Testis (tissue), 3 donors: ENCODE results near the gene SFMBT2. TPM values are rescaled to one million over a fixed set of nuclear protein-coding genes. Genes with fewer than 3 reads are reported as not detected.

Experiments used
- DNase-seq: peaks from one replicate; pipeline ENCODE4 v3.0.0-alpha.2; 2019
- H3K27ac ChIP-seq, 2 donors: fragments of 200-600 bp; sonication (generic); one replicate each; pipeline ENCODE4 v1.5.1; 2019
- H3K27me3 ChIP-seq: fragments of 200-600 bp; sonication (generic); one replicate; pipeline ENCODE4 v1.5.1; 2019
- H3K36me3 ChIP-seq: fragments of 200-600 bp; sonication (generic); one replicate; pipeline ENCODE4 v1.5.1; 2017; ENCODE audit warnings: low read depth; ENCODE audit errors: missing control alignments
- H3K4me1 ChIP-seq: fragments of 200-600 bp; sonication (generic); one replicate; pipeline ENCODE4 v1.5.1; 2019
- H3K4me3 ChIP-seq, 2 donors: fragments of 200-600 bp; sonication (generic); one replicate each; pipeline ENCODE4 v1.5.1; 2017 to 2019
- H3K9me3 ChIP-seq: fragments of 200-600 bp; sonication (generic); one replicate; pipeline ENCODE4 v1.5.1; 2017
- POLR2A ChIP-seq: fragments of 450-650 bp; IDR thresholded peaks from one replicate; pipeline ENCODE4 v1.6.1; 2017; ENCODE audit warnings: antibody characterized with exemption, mild to moderate bottlenecking, moderate library complexity
- WGBS, 2 donors: methylation state at CpG; one replicate each; pipeline ENCODE4 v1.1.5; 2018; 5-methylcytosine and 5-hydroxymethylcytosine counted together
- intact Hi-C: fragments of 100-400 bp; cut with DNase I; formaldehyde crosslinking; loops from one replicate; pipeline ENCODE4 v1.15.1; 2023; ENCODE audit warnings: low total_unique reads
- polyA plus RNA-seq: library from polyadenylated mRNA; stranded (reverse); fragments of 350-450 nt; fragmentation: Illumina TruSeq; extraction: RNeasy Lipid Tissue Mini Kit (QIAGEN cat#74804); gene quantifications from one replicate; pipeline ENCODE4 v1.2.3, GENCODE V29; 2014; ENCODE audit warnings: low read depth, low replicate concordance; ENCODE audit not compliant: insufficient read depth
- total RNA-seq, 2 donors: library from RNA; depleted of rRNA; stranded (reverse); fragments of >200 nt; gene quantifications; one replicate each; pipeline ENCODE4 v1.2.3, GENCODE V29; 2016
- TF ChIP-seq, protein P1 (sequence below), 3 experiments: fragments of 450-650 bp in 2 of 3; fragments of 200-600 bp in 1 of 3; sonication (generic) in 1 of 3; IDR thresholded peaks; one replicate each; pipeline ENCODE4 v1.5.1; 2016 to 2019; ENCODE audit warnings: antibody characterized with exemption in 3 of 3, mild to moderate bottlenecking in 2 of 3, moderate library complexity in 1 of 3

The SFMBT2 gene
- total and polyA plus RNA-seq, 3 donors from 2014 or later = 3.6 to 8.5 (median 7.6) TPM

DNA sequence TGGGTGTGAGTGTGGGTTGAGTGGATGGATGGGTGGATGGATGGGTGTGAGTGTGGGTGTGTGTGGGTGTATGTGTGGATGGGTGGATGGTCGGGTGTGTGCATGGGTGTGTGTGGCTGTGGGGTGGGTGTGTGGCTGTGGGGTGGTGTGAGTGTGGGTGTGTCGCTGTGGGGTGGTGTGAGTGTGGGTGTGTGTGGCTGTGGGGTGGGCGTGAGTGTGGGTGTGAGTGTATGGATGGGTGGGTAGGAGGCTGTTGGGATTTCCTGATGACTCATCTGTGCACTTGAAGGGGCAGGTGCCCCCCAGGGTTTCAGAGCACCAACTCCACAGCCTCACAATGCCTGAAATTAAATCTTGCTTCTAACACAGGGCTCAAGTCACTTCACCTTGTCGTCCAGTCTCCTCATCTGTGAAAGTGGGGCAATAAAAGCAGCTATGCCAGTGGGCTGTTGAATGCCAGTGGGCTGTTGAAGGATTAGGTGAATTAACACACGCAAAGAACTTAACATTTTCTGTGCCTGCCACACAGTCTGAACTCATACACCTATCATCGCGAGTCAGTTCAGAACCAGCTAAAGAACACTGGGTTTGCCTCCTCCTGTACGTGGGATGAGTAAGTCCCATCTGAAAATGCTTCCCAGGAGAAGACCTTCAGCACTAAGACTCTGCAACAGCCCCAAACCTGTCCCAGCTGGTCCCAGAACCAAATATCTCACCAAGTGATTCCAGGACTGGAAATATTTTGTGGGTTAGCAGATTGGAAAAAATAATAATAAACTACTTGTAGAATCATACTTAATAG is 32.0 kb downstream of the SFMBT2 start:
- no peak for TF ChIP-seq POLR2A
- TF ChIP-seq, protein P1, sequence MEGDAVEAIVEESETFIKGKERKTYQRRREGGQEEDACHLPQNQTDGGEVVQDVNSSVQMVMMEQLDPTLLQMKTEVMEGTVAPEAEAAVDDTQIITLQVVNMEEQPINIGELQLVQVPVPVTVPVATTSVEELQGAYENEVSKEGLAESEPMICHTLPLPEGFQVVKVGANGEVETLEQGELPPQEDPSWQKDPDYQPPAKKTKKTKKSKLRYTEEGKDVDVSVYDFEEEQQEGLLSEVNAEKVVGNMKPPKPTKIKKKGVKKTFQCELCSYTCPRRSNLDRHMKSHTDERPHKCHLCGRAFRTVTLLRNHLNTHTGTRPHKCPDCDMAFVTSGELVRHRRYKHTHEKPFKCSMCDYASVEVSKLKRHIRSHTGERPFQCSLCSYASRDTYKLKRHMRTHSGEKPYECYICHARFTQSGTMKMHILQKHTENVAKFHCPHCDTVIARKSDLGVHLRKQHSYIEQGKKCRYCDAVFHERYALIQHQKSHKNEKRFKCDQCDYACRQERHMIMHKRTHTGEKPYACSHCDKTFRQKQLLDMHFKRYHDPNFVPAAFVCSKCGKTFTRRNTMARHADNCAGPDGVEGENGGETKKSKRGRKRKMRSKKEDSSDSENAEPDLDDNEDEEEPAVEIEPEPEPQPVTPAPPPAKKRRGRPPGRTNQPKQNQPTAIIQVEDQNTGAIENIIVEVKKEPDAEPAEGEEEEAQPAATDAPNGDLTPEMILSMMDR (IDR thresholded peaks at IDR 0.05) = no peak
- H3K36me3 ChIP-seq = no peaks in the 10 kb centered on the region
- no peaks in the 10 kb centered on the region for H3K9me3 ChIP-seq
- no peak overlapping the region for H3K4me3 ChIP-seq
- intact Hi-C loops = no loop called here
- H3K27ac ChIP-seq = no peak overlapping the region
- 86 to 88% methylated on average over 8 of the region's 8 CpGs for WGBS, 2 donors
- DNase-seq = no peak
- H3K27me3 ChIP-seq = no peaks in the 10 kb centered on the region
- no peaks in the 10 kb centered on the region for H3K4me1 ChIP-seq

GRCh38 chr10:7377614-7378248 is 33.1 kb downstream of the SFMBT2 start:
- TF ChIP-seq, protein P1 (IDR thresholded peaks at IDR 0.05) = no peak
- TF ChIP-seq POLR2A = no peak
- no peaks in the 10 kb centered on the region for H3K9me3 ChIP-seq
- WGBS, 2 donors = 88 to 91% methylated on average over 7 of the region's 7 CpGs
- H3K27ac ChIP-seq = no peak overlapping the region
- no peaks in the 10 kb centered on the region for H3K36me3 ChIP-seq
- no peaks in the 10 kb centered on the region for H3K27me3 ChIP-seq
- no peak overlapping the region for H3K4me3 ChIP-seq
- intact Hi-C loops = no loop called here
- no peaks in the 10 kb centered on the region for H3K4me1 ChIP-seq
- no peak for DNase-seq

DNA sequence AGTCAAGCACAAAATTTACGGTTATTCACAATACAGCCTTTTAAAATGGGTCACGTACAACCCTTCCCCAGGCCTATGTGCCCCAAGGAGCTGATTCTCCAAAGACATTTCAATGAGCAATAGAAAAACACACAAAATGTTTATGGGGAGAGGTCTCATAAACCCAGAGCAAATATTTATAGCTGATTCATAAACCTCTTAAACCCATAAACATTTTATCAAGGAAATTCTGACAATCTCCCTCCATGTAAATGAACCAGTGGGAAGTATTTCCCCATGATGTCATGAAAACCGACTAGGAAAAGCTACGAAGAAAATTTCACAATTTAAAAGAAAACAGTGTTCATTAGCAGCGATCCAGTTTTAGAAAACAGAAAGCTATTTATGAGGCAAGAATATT is 36.0 kb downstream of the SFMBT2 start:
- no peaks in the 10 kb centered on the region for H3K9me3 ChIP-seq
- intact Hi-C loops = no loop called here
- H3K36me3 ChIP-seq = no peaks in the 10 kb centered on the region
- no peak for DNase-seq
- H3K27me3 ChIP-seq = no peaks in the 10 kb centered on the region
- TF ChIP-seq, protein P1 (IDR thresholded peaks at IDR 0.05) = no peak
- no peak for TF ChIP-seq POLR2A
- H3K4me3 ChIP-seq = no peak overlapping the region
- WGBS, 2 donors = 93 to 97% methylated on average over 5 of the region's 5 CpGs
- H3K27ac ChIP-seq = no peak overlapping the region
- no peaks in the 10 kb centered on the region for H3K4me1 ChIP-seq

DNA sequence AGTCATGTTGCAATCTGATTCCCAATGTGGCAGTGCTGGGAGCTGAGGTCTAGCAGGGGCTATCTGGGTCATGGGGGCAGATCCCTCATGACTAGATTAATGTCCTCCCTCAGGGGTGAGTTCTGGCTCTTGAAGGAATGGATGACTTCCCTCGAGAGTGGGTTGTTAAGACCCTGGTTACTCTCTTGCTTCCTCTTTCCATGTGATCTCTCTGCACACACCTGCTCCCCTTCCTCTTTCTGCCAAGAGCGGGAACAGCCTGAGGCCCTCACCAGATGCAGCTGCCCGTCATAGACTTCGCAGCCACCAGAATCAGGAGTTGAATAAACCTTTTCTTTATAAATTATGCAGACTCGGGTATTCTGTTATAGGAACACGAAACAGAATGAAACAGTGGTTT is 37.8 kb downstream of the SFMBT2 start:
- TF ChIP-seq POLR2A = no peak
- TF ChIP-seq, protein P1 (IDR thresholded peaks at IDR 0.05) = no peak
- H3K36me3 ChIP-seq = no peaks in the 10 kb centered on the region
- no peak overlapping the region for H3K4me3 ChIP-seq
- H3K27ac ChIP-seq = no peak overlapping the region
- intact Hi-C loops = no loop called here
- no peak for DNase-seq
- no peaks in the 10 kb centered on the region for H3K27me3 ChIP-seq
- no peaks in the 10 kb centered on the region for H3K9me3 ChIP-seq
- no peaks in the 10 kb centered on the region for H3K4me1 ChIP-seq
- 93 to 96% methylated on average over 6 of the region's 6 CpGs for WGBS, 2 donors
